ENCODE data around the gene TGFB1I1. TPM values are rescaled to one million over a fixed set of nuclear protein-coding genes. Genes with fewer than 3 reads are reported as not detected.
A peak's percentile ranks its signal among the peaks of the same experiment; 100 is the strongest.
"Not testable (repeated sequence)": the region's sequence is repeated elsewhere in the genome, so short reads cannot be mapped to it uniquely, and the experiment has no call there.

The TGFB1I1 gene
- total RNA-seq, 1 experiment from 2014 or later: 8.7 TPM

- DNase-seq (ENCODE audit: low read depth, low spot score); BruUV-seq (replicated peaks); H3K9me2 ChIP-seq (ENCODE audit: insufficient read depth); H3K79me2 ChIP-seq (ENCODE audit: insufficient read depth, low read length); H3K36me3 ChIP-seq (ENCODE audit: control insufficient read depth in 1 of 2, insufficient read depth in 2 of 2, low read length in 2 of 2); H3K27me3 ChIP-seq (ENCODE audit: insufficient read depth, low read length); H3K4me3 ChIP-seq (replicated peaks in 1 of 2; ENCODE audit: low read depth in 1 of 2, low read length in 2 of 2); H3K9ac ChIP-seq (ENCODE audit: low read length); POLR2A ChIA-PET; CTCF ChIA-PET; H3K9me3 ChIP-seq (ENCODE audit: control insufficient read depth in 1 of 2, insufficient read depth in 1 of 2, low read depth in 1 of 2, low read length in 2 of 2); H3K4me2 ChIP-seq (ENCODE audit: low read length); H4K20me1 ChIP-seq (ENCODE audit: insufficient read depth); RAD21 ChIA-PET (ENCODE audit: low non-redundant PET in 1 of 2, low total read pairs in 2 of 2, uncharacterized antibody in 2 of 2, unreplicated experiment in 2 of 2); H3K27ac ChIP-seq (ENCODE audit: low read depth, low read length); ATAC-seq; H2AFZ ChIP-seq (ENCODE audit: low read depth, low read length, poor library complexity, severe bottlenecking): not testable (repeated sequence)
- H3K4me1 ChIP-seq (ENCODE audit: control insufficient read depth in 1 of 2, insufficient read depth in 2 of 2, low read length in 2 of 2): peaks cover 4 to 17% of the 10 kb centered on the region in 2 experiments; a peak in 2 of 4 replicates
- intact Hi-C loops (cut with micrococcal nuclease): loop anchor here (10.0 kb wide), 1 partner anchor 491 kb away; the partner anchor contains the start of gene SETD1A
Measured at GRCh38 chr16:31445931-31446330, 26.0 kb upstream of the TGFB1I1 start.

DNA sequence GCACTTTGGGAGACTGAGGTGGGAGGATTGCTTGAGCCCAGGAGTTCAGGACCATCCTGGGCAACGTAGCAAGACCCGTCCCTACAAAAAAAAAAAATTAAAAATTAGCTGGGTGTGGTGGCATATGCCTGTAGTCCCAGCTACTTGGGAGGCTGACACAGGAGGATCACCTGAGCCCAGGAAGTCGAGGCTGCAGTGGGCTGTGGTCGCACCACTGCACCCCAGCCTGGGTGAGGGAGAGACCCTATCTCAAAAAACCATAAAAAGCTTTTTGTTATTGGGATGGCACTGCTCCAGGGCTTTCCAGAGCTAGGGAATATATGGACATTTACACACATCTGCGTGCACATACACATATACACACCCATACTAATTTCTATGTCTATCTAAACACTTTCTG lies 20.8 kb upstream of the TGFB1I1 start:
- ChIA-PET POLR2A (interaction anchor here (1.3 to 1.7 kb wide), 4 partner anchors 8 to 271 kb away, joined by 3 to 8 read pairs (median 4); partner anchors contain the start of genes FUS and ZNF843), CTCF (interaction anchor here (0.9 to 6.0 kb wide), 6 partner anchors 7 to 309 kb away, joined by 3 to 36 read pairs (median 4); partner anchors contain the start of genes ARMC5 and ZNF843), RAD21 (ENCODE audit: low non-redundant PET in 1 of 2, low total read pairs in 2 of 2, uncharacterized antibody in 2 of 2, unreplicated experiment in 2 of 2) (no interaction called here)
- TF ChIP-seq POLR2AphosphoS5 (IDR thresholded peaks at IDR 0.05; ENCODE audit: low read depth, low read length): no peak
- no peak for TF ChIP-seq RAD21 (IDR thresholded peaks at IDR 0.05; ENCODE audit: low read depth)
- TF ChIP-seq ZNF274 (IDR thresholded peaks at IDR 0.05; ENCODE audit: low read depth, low read length): no peak
- no peak for TF ChIP-seq EZH2 (IDR thresholded peaks at IDR 0.05)
- TF ChIP-seq YY1 (IDR thresholded peaks at IDR 0.05; ENCODE audit: extremely low read depth, insufficient replicate concordance, low read depth, low read length): no peak
- TF ChIP-seq POLR2A (IDR thresholded peaks at IDR 0.05; ENCODE audit: borderline replicate concordance, extremely low read depth, insufficient read depth, insufficient read length): no peak
- TF ChIP-seq ZFX (IDR thresholded peaks at IDR 0.05): no peak
- TF ChIP-seq ATF3 (IDR thresholded peaks at IDR 0.05): no peak
- no peak for TF ChIP-seq SRF (IDR thresholded peaks at IDR 0.05; ENCODE audit: low read depth)
- TF ChIP-seq, protein P1, sequence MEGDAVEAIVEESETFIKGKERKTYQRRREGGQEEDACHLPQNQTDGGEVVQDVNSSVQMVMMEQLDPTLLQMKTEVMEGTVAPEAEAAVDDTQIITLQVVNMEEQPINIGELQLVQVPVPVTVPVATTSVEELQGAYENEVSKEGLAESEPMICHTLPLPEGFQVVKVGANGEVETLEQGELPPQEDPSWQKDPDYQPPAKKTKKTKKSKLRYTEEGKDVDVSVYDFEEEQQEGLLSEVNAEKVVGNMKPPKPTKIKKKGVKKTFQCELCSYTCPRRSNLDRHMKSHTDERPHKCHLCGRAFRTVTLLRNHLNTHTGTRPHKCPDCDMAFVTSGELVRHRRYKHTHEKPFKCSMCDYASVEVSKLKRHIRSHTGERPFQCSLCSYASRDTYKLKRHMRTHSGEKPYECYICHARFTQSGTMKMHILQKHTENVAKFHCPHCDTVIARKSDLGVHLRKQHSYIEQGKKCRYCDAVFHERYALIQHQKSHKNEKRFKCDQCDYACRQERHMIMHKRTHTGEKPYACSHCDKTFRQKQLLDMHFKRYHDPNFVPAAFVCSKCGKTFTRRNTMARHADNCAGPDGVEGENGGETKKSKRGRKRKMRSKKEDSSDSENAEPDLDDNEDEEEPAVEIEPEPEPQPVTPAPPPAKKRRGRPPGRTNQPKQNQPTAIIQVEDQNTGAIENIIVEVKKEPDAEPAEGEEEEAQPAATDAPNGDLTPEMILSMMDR (IDR thresholded peaks at IDR 0.05 in 2 of 3, conservative IDR thresholded peaks at IDR 0.05 in 1 of 3; ENCODE audit: borderline replicate concordance in 1 of 3, insufficient read depth in 1 of 3, low read depth in 2 of 3, low read length in 2 of 3): no peak
- no peak for TF ChIP-seq CBX3 (IDR thresholded peaks at IDR 0.05; ENCODE audit: low read depth)
- TF ChIP-seq SIN3A (IDR thresholded peaks at IDR 0.05; ENCODE audit: low read depth): no peak
- TF ChIP-seq, protein P2, sequence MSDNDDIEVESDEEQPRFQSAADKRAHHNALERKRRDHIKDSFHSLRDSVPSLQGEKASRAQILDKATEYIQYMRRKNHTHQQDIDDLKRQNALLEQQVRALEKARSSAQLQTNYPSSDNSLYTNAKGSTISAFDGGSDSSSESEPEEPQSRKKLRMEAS (IDR thresholded peaks at IDR 0.05): no peak
- TF ChIP-seq CEBPB (IDR thresholded peaks at IDR 0.05; ENCODE audit: low read depth): no peak
- Histone ChIP-seq H4K20me1 (ENCODE audit: insufficient read depth) (no peaks in the 10 kb centered on the region), H2AFZ (ENCODE audit: low read depth, low read length, poor library complexity, severe bottlenecking) (no peak overlapping the region), H3K9ac (ENCODE audit: low read length) (peak overlapping the region; percentile 30), H3K9me2 (ENCODE audit: insufficient read depth) (no peaks in the 10 kb centered on the region), H3K36me3 (ENCODE audit: control insufficient read depth in 1 of 2, insufficient read depth in 2 of 2, low read length in 2 of 2) (no peaks in the 10 kb centered on the region), H3K79me2 (ENCODE audit: insufficient read depth, low read length) (peaks cover 11% of the 10 kb centered on the region; the same call in 1 of the 2 replicates), H3K4me1 (ENCODE audit: control insufficient read depth in 1 of 2, insufficient read depth in 2 of 2, low read length in 2 of 2) (peaks cover 27 to 44% of the 10 kb centered on the region in 2 experiments), H3K27me3 (ENCODE audit: insufficient read depth, low read length) (no peaks in the 10 kb centered on the region), H3K27ac (ENCODE audit: low read depth, low read length) (no peak overlapping the region), H3K4me2 (ENCODE audit: low read length) (peak overlapping the region; percentile 50), H3K9me3 (ENCODE audit: control insufficient read depth in 1 of 2, insufficient read depth in 1 of 2, low read depth in 1 of 2, low read length in 2 of 2) (no peaks in the 10 kb centered on the region), H3K4me3 (replicated peaks in 1 of 2; ENCODE audit: low read depth in 1 of 2, low read length in 2 of 2) (no peak overlapping the region)
- DNase-seq (ENCODE audit: low read depth, low spot score) (no peak), ATAC-seq (no peak)
- BruUV-seq (replicated peaks): no TSS peak
- intact Hi-C loops (cut with micrococcal nuclease): loop anchor here (10.0 kb wide), 2 partner anchors 236 to 376 kb away; partner anchors contain the start of genes PYDC1, TRIM72, ZNF646 and ZNF668

Measured in HCT116 (cell line).